SK-N-SH (cell line): ENCODE data around the gene GPR3. TPM values are rescaled to one million over a fixed set of nuclear protein-coding genes. Genes with fewer than 3 reads are reported as not detected.
A peak's percentile ranks its signal among the peaks of the same experiment; 100 is the strongest.

ENCODE experiments used
- CTCF ChIA-PET: fragments of 300-600, 350-600 bp; formaldehyde crosslinking; extraction: SDS; loops from one replicate; lab custom pipeline; 2021; lab: Yijun Ruan, JAX
- POLR2A ChIA-PET: fragments of 350-600 bp; sonication (Branson Sonifier 250); formaldehyde crosslinking; extraction: SDS; loops from one replicate; lab custom pipeline; 2020; ENCODE audit warnings: antibody characterized with exemption, inconsistent platforms; lab: Yijun Ruan, JAX
- DNase-seq: peaks from one replicate; pipeline ENCODE4 v3.0.0; 2012
- H2AFZ ChIP-seq: fragments of 200-600 bp; sonication (generic); 2 replicates; pipeline ENCODE4 v1.8.1; 2016; ENCODE audit warnings: antibody characterized with exemption, mild to moderate bottlenecking, low read depth
- H3F3A ChIP-seq: fragments of 200-600 bp; sonication (generic); replicated peaks from 2 replicates; pipeline ENCODE3; 2016; ENCODE audit warnings: antibody characterized with exemption, mild to moderate bottlenecking; ENCODE audit not compliant: insufficient read depth
- H3K27ac ChIP-seq, 2 experiments: fragments of 200-500 bp in 1 of 2; fragments of 200-600 bp in 1 of 2; sonication (Bioruptor generic) in 1 of 2; sonication (generic), shearing (Covaris generic) in 1 of 2; 2 replicates each; pipeline versions ENCODE4 v1.5.1 to v1.6.1; 2014 to 2016; ENCODE audit warnings: low read depth in 2 of 2, inconsistent platforms in 1 of 2, low read length in 1 of 2, mild to moderate bottlenecking in 1 of 2, mixed read lengths in 1 of 2
- H3K27me3 ChIP-seq: fragments of 200-600 bp; sonication (generic), shearing (Covaris generic); 2 replicates; pipeline ENCODE4 v1.6.1; 2016; ENCODE audit warnings: mixed run types; ENCODE audit not compliant: insufficient read depth
- H3K36me3 ChIP-seq, 2 experiments: fragments of 200-500 bp in 1 of 2; fragments of 200-600 bp in 1 of 2; sonication (Bioruptor generic) in 1 of 2; sonication (generic) in 1 of 2; replicated peaks in 1 of 2; 2 replicates each; pipeline versions ENCODE3 to v1.5.1; 2014 to 2016; ENCODE audit warnings: low read length in 1 of 2, mild to moderate bottlenecking in 1 of 2; ENCODE audit not compliant: insufficient read depth in 2 of 2, control insufficient read depth in 1 of 2
- H3K4me1 ChIP-seq, 2 experiments: fragments of 200-500 bp in 1 of 2; fragments of 200-600 bp in 1 of 2; sonication (Bioruptor generic) in 1 of 2; sonication (generic), shearing (Covaris generic) in 1 of 2; 2 replicates each; pipeline versions ENCODE4 v1.5.1 to v1.6.1; 2014 to 2016; ENCODE audit warnings: low read depth in 1 of 2, low read length in 1 of 2, mixed run types in 1 of 2; ENCODE audit not compliant: insufficient read depth in 2 of 2, control insufficient read depth in 1 of 2
- H3K4me2 ChIP-seq: fragments of 200-600 bp; sonication (generic), shearing (Covaris generic); 2 replicates; pipeline ENCODE4 v1.6.1; 2017; ENCODE audit warnings: mixed run types
- H3K4me3 ChIP-seq, 2 experiments: fragments of 200-500 bp in 1 of 2; fragments of 200-600 bp in 1 of 2; sonication (Bioruptor generic) in 1 of 2; sonication (generic), shearing (Covaris generic) in 1 of 2; 2 replicates each; pipeline versions ENCODE4 v1.5.1 to v1.8.1; 2014 to 2016; ENCODE audit warnings: low read depth in 2 of 2, inconsistent platforms in 1 of 2, low read length in 1 of 2, mild to moderate bottlenecking in 1 of 2, mixed read lengths in 1 of 2, moderate library complexity in 1 of 2
- H3K79me2 ChIP-seq: fragments of 200-600 bp; sonication (generic); 2 replicates; pipeline ENCODE4 v1.8.1; 2017; ENCODE audit warnings: mild to moderate bottlenecking; ENCODE audit not compliant: insufficient read depth
- H3K9ac ChIP-seq: fragments of 200-600 bp; sonication (generic); 2 replicates; pipeline ENCODE4 v1.6.1; 2017; ENCODE audit warnings: mixed run types
- H3K9me2 ChIP-seq: fragments of 200-600 bp; sonication (generic); 2 replicates; pipeline ENCODE4 v1.6.1; 2017; ENCODE audit warnings: mixed run types
- H3K9me3 ChIP-seq: fragments of 200-600 bp; sonication (generic); 2 replicates; pipeline ENCODE4 v1.6.1; 2017; ENCODE audit warnings: mixed run types, mild to moderate bottlenecking, moderate library complexity
- H4K20me1 ChIP-seq: fragments of 200-600 bp; sonication (generic); 2 replicates; pipeline ENCODE4 v1.6.1; 2017; ENCODE audit warnings: mild to moderate bottlenecking, mixed run types; ENCODE audit not compliant: insufficient read depth
- FOSL2 ChIP-seq: IDR thresholded peaks from 2 replicates; pipeline ENCODE4 v1.4.0; 2012; ENCODE audit warnings: low read depth, mild to moderate bottlenecking, moderate library complexity, borderline replicate concordance
- FOXJ3 ChIP-seq: sonication (generic); formaldehyde crosslinking; IDR thresholded peaks from 2 replicates; pipeline ENCODE4 v1.5.1; 2020; ENCODE audit warnings: mild to moderate bottlenecking, missing genetic modification reagents
- MXI1 ChIP-seq: IDR thresholded peaks from 2 replicates; pipeline ENCODE4 v1.6.1; 2012; ENCODE audit warnings: mild to moderate bottlenecking, low read depth, low read length, improper control_type of control experiment
- RAD21 ChIP-seq: IDR thresholded peaks from 2 replicates; pipeline ENCODE4 v1.6.1; 2012; ENCODE audit warnings: mild to moderate bottlenecking, low read length
- REST ChIP-seq: IDR thresholded peaks from 2 replicates; pipeline ENCODE4 v1.6.1; 2012; ENCODE audit warnings: mild to moderate bottlenecking, low read depth, low read length, moderate library complexity
- RFX5 ChIP-seq: IDR thresholded peaks from 2 replicates; pipeline ENCODE4 v1.6.1; 2012; ENCODE audit warnings: mild to moderate bottlenecking, improper control_type of control experiment, low read length
- SMC3 ChIP-seq: IDR thresholded peaks from 2 replicates; pipeline ENCODE4 v1.6.1; 2012; ENCODE audit warnings: low read depth, low read length, improper control_type of control experiment
- TCF12 ChIP-seq: IDR thresholded peaks from 2 replicates; pipeline ENCODE4 v1.4.0; 2012
- WGBS: methylation state at CpG from one replicate; pipeline ENCODE4 v1.1.6; 2017; ENCODE audit warnings: low lambda C conversion rate; 5-methylcytosine and 5-hydroxymethylcytosine counted together
- polyA plus RNA-seq, 3 experiments: library from polyadenylated mRNA; depleted of rRNA; stranded (reverse); fragments of >200 nt; gene quantifications; 2 replicates each; pipeline ENCODE4 v1.2.3, GENCODE V29; 2012
- TF ChIP-seq, protein P1 (sequence below): fragments of 200-600 bp; sonication (generic); IDR thresholded peaks from 2 replicates; pipeline ENCODE4 v1.6.1; 2017; ENCODE audit warnings: antibody characterized with exemption, mild to moderate bottlenecking, moderate library complexity
- TF ChIP-seq, protein P2 (sequence below): fragments of 150-350 bp; IDR thresholded peaks from 2 replicates; pipeline ENCODE4 v1.6.1; 2017; ENCODE audit warnings: antibody characterized with exemption, low read length, low read depth, borderline replicate concordance

The GPR3 gene
- polyA plus RNA-seq, 1 of the 3 experiments (the other 2 are of a cell fraction), result 6.0 TPM

DNA sequence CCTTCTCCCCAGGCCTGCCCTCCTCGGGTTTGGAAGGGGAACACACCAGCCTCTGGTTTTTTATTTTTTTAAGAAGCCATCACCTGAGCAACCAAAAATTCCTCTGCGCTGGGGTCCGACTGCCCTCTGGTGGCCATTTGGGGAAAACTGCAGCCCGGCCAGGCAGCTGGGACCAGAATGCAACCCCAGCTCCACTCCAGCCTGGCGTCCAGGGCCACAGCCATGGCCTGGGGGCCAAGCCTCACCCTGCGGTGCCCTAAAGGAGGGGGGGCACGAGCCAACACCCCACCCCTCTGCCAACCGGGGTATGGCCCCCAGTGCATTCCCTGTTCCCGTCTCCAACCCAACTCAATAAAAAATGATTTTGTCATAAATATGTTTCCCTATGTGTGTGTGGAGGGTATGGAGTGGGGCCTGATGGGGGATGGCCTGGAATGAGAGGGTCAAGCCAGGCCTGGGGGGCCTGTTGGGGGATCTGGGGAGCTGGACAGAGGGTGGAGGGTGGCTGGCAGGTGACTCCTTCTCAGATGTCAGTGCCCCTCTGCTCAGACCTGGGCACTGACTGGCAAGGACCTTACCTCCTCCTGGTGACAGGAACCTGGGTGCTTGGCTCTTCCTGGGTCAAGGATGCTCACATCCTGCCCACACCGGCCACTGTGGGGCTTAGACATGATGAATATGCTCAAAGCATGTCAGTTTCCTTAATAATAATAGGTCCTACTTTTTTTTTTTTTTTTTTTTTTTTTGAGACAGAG is 3.2 kb downstream of the GPR3 start:
- Histone ChIP-seq H3F3A (peaks cover 12% of the 10 kb centered on the region), H3K4me1 (peaks cover 0 to 28% of the 10 kb centered on the region in 2 experiments; a peak in 2 of 4 replicates), H3K9me3 (no peaks in the 10 kb centered on the region), H3K9me2 (no peaks in the 10 kb centered on the region), H2AFZ (no peak overlapping the region), H3K9ac (no peak overlapping the region), H3K4me2 (no peak overlapping the region), H3K4me3 (no peak overlapping the region; a peak in 1 of 4 replicates), H3K27ac (peak overlapping the region; percentile 15 to 18; a peak in 2 of 4 replicates), H4K20me1 (no peaks in the 10 kb centered on the region), H3K27me3 (no peaks in the 10 kb centered on the region), H3K36me3 (no peaks in the 10 kb centered on the region), H3K79me2 (peaks cover 11% of the 10 kb centered on the region; the same call in 1 of the 2 replicates)
- POLR2A ChIA-PET, result interaction anchor here (0.6 to 2.1 kb wide), 4 partner anchors 29 to 99 kb away, joined by 3 to 14 read pairs (median 4); partner anchors contain the start of gene MAP3K6
- TF ChIP-seq MXI1, result peak; percentile 42; the same call in 1 of the 2 replicates
- TF ChIP-seq RFX5, result peak; percentile 37; the same call in 1 of the 2 replicates
- TF ChIP-seq TCF12, result no peak
- peak; percentile 89 for TF ChIP-seq RAD21
- TF ChIP-seq SMC3, result peak; percentile 80
- TF ChIP-seq, protein P1, sequence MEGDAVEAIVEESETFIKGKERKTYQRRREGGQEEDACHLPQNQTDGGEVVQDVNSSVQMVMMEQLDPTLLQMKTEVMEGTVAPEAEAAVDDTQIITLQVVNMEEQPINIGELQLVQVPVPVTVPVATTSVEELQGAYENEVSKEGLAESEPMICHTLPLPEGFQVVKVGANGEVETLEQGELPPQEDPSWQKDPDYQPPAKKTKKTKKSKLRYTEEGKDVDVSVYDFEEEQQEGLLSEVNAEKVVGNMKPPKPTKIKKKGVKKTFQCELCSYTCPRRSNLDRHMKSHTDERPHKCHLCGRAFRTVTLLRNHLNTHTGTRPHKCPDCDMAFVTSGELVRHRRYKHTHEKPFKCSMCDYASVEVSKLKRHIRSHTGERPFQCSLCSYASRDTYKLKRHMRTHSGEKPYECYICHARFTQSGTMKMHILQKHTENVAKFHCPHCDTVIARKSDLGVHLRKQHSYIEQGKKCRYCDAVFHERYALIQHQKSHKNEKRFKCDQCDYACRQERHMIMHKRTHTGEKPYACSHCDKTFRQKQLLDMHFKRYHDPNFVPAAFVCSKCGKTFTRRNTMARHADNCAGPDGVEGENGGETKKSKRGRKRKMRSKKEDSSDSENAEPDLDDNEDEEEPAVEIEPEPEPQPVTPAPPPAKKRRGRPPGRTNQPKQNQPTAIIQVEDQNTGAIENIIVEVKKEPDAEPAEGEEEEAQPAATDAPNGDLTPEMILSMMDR, result peak; percentile 95
- TF ChIP-seq FOSL2, result no peak
- 6% methylated on average over 5 of the region's 10 CpGs for WGBS
- peak; percentile 88 for DNase-seq
- CTCF ChIA-PET, result interaction anchor here (0.6 to 20.0 kb wide), 58 partner anchors 8 to 877 kb away, joined by 3 to 731 read pairs (median 4); partner anchors contain the start of genes AHDC1, CD164L2, MAP3K6 and SYTL1

DNA sequence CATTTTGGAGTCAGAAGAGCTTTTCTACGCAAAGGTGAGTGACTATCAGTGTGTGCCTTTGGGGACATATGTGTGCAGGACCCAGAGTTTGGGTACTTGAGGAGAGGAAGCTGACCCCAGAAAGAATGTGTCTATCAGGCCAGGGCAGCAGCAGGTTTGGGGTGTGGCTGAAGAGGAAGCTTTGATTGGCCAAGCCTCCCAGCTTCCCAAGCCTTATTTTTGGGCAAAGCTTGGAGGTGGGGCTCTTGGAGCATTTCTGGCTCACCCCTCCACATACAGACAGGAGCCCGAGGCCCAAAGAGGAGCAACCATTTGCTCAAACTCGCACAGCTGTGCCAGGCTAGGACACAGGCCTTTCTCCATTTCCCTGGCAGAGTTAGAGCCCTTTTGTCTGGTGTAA is 4.7 kb downstream of the GPR3 start:
- 100% methylated on average over 1 of the region's 3 CpGs for WGBS
- CTCF ChIA-PET, result interaction anchor here (1.0 to 20.0 kb wide), 9 partner anchors 8 to 294 kb away, joined by 3 to 731 read pairs (median 8); partner anchors contain the start of gene AHDC1
- POLR2A ChIA-PET, result interaction anchor here (0.6 kb wide), 2 partner anchors 83 to 96 kb away, joined by 3 to 4 read pairs; no protein-coding TSS in a partner anchor

More for the DNA sequence above, 4.7 kb downstream of the GPR3 start:
- H3K79me2 ChIP-seq, result peaks cover 11% of the 10 kb centered on the region; the same call in 1 of the 2 replicates
- H3K27ac ChIP-seq, result no peak overlapping the region
- no peak overlapping the region for H3K4me2 ChIP-seq
- no peak overlapping the region for H3K4me3 ChIP-seq
- TF ChIP-seq FOSL2, result no peak
- TF ChIP-seq, protein P2, sequence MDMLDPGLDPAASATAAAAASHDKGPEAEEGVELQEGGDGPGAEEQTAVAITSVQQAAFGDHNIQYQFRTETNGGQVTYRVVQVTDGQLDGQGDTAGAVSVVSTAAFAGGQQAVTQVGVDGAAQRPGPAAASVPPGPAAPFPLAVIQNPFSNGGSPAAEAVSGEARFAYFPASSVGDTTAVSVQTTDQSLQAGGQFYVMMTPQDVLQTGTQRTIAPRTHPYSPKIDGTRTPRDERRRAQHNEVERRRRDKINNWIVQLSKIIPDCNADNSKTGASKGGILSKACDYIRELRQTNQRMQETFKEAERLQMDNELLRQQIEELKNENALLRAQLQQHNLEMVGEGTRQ, result no peak
- TF ChIP-seq MXI1, result no peak
- no peak for TF ChIP-seq FOXJ3
- no peak for TF ChIP-seq REST
- DNase-seq, result no peak
- H3K9ac ChIP-seq, result no peak overlapping the region
- no peak overlapping the region for H2AFZ ChIP-seq
- H4K20me1 ChIP-seq, result no peaks in the 10 kb centered on the region
- peaks cover 15% of the 10 kb centered on the region for H3F3A ChIP-seq
- H3K4me1 ChIP-seq, result peaks cover 0 to 17% of the 10 kb centered on the region in 2 experiments; a peak in 2 of 4 replicates
- no peaks in the 10 kb centered on the region for H3K9me2 ChIP-seq
- no peaks in the 10 kb centered on the region for H3K27me3 ChIP-seq
- no peaks in the 10 kb centered on the region for H3K9me3 ChIP-seq
- H3K36me3 ChIP-seq, result peaks cover 0 to 4% of the 10 kb centered on the region in 2 experiments
